OCI-LY1 (cell line): ENCODE results near the gene TMEM18.

Source experiments
- CTCF ChIP-seq: fragments of 200-600 bp; sonication (generic), shearing (Covaris generic); IDR thresholded peaks from 2 replicates; pipeline ENCODE4 v1.5.1; 2017; ENCODE audit warnings: mild to moderate bottlenecking, antibody characterized with exemption, low read length, moderate library complexity, mixed read lengths
- EZH2 ChIP-seq: fragments of 200-600 bp; sonication (generic), shearing (Covaris generic); IDR thresholded peaks from 2 replicates; pipeline ENCODE4 v1.8.0; 2017; ENCODE audit warnings: borderline replicate concordance, mixed run types, mild to moderate bottlenecking, antibody characterized with exemption, low read length, moderate library complexity, mixed read lengths

- TF ChIP-seq CTCF (no peak), EZH2 (no peak)
These were observed 55.7 kb downstream of the TMEM18 start for GRCh38 chr2:621303-622099.
